Neural crest cell (in vitro differentiated cells): ENCODE measurements around the gene GRM4. TPM values are rescaled to one million over a fixed set of nuclear protein-coding genes. Genes with fewer than 3 reads are reported as not detected.

Source experiments
- DNase-seq: peaks from one replicate; pipeline ENCODE4 v3.0.0; 2021; ENCODE audit warnings: low read depth, mixed read lengths, low spot score
- H3K27ac Mint-ChIP-seq: one replicate; pipeline ENCODE4 v1.8.0; 2021; ENCODE audit warnings: mild to moderate bottlenecking, mixed read lengths; ENCODE audit not compliant: unreplicated experiment
- H3K27me3 Mint-ChIP-seq: 2 replicates; pipeline ENCODE4 v1.8.0; 2021; ENCODE audit warnings: low read depth, mild to moderate bottlenecking, mixed read lengths
- H3K36me3 Mint-ChIP-seq: 2 replicates; pipeline ENCODE4 v1.8.0; 2021; ENCODE audit warnings: low read depth, mild to moderate bottlenecking, mixed read lengths
- H3K4me1 Mint-ChIP-seq: 2 replicates; pipeline ENCODE4 v1.8.0; 2021; ENCODE audit warnings: mixed read lengths
- H3K4me3 Mint-ChIP-seq: one replicate; pipeline ENCODE4 v1.8.0; 2021; ENCODE audit warnings: mild to moderate bottlenecking, mixed read lengths
- H3K9me3 Mint-ChIP-seq: 2 replicates; pipeline ENCODE4 v1.8.0; 2021; ENCODE audit warnings: mixed read lengths
- total RNA-seq: library from RNA; stranded (reverse); gene quantifications from 2 replicates; pipeline ENCODE4 v1.2.1, GENCODE V29; 2021
- TF ChIP-seq, protein P1 (sequence below): fragments of 200-600 bp; sonication (generic); conservative IDR thresholded peaks from 2 replicates; pipeline ENCODE4 v1.5.0; 2021; ENCODE audit warnings: antibody characterized with exemption, mild to moderate bottlenecking

The GRM4 gene
- total RNA-seq, 1 donor from 2014 or later, result not detected

DNA sequence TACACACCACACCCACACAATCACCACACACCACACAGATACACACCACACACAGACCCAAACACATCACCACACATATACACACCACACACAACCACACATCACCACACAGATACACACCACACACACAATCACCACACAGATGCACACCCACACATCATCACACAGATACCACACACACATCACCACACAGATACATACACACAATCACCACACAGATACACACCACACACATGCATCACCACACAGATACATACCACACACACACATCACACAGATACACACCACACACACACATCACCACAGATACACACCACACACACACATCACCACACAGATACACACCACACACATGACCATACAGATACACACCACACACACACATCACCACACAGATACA is 73.2 kb downstream of the GRM4 start:
- Mint-ChIP-seq H3K9me3 (no peaks in the 10 kb centered on the region), H3K36me3 (no peaks in the 10 kb centered on the region), H3K27me3 (no peaks in the 10 kb centered on the region), H3K4me3 (no peak overlapping the region), H3K4me1 (no peaks in the 10 kb centered on the region), H3K27ac (no peak overlapping the region)
- no peak for DNase-seq
- TF ChIP-seq, protein P1, sequence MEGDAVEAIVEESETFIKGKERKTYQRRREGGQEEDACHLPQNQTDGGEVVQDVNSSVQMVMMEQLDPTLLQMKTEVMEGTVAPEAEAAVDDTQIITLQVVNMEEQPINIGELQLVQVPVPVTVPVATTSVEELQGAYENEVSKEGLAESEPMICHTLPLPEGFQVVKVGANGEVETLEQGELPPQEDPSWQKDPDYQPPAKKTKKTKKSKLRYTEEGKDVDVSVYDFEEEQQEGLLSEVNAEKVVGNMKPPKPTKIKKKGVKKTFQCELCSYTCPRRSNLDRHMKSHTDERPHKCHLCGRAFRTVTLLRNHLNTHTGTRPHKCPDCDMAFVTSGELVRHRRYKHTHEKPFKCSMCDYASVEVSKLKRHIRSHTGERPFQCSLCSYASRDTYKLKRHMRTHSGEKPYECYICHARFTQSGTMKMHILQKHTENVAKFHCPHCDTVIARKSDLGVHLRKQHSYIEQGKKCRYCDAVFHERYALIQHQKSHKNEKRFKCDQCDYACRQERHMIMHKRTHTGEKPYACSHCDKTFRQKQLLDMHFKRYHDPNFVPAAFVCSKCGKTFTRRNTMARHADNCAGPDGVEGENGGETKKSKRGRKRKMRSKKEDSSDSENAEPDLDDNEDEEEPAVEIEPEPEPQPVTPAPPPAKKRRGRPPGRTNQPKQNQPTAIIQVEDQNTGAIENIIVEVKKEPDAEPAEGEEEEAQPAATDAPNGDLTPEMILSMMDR, result no peak

DNA sequence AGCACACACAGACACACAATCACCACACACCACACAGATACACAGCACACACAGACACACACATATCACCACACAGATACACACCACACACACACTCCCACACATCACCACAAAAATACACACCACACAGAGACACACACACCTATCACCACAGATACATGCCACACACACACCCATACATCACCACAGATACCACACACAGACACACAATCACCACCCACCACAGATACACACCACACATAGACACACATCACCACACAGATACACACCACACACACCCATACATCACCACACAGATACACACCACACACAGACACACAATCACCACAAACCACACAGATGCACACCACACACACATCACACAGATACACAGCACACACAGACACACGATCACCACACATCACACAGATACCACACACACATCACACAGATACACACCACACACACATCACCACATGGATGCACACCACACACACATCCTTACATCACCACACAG is 74.0 kb downstream of the GRM4 start:
- no peaks in the 10 kb centered on the region for H3K36me3 Mint-ChIP-seq
- H3K4me3 Mint-ChIP-seq, result no peak overlapping the region
- H3K4me1 Mint-ChIP-seq, result no peaks in the 10 kb centered on the region
- H3K27me3 Mint-ChIP-seq, result peaks cover 3% of the 10 kb centered on the region
- TF ChIP-seq, protein P1, result no peak
- H3K9me3 Mint-ChIP-seq, result no peaks in the 10 kb centered on the region
- no peak overlapping the region for H3K27ac Mint-ChIP-seq
- no peak for DNase-seq

- Mint-ChIP-seq H3K4me1 (no peaks in the 10 kb centered on the region), H3K27me3 (peaks cover 6% of the 10 kb centered on the region), H3K27ac (no peak overlapping the region), H3K36me3 (no peaks in the 10 kb centered on the region), H3K4me3 (no peak overlapping the region), H3K9me3 (no peaks in the 10 kb centered on the region)
- TF ChIP-seq, protein P1, result no peak
- no peak for DNase-seq
These were observed 74.6 kb downstream of the GRM4 start for GRCh38 chr6:34071136-34071883.

DNA sequence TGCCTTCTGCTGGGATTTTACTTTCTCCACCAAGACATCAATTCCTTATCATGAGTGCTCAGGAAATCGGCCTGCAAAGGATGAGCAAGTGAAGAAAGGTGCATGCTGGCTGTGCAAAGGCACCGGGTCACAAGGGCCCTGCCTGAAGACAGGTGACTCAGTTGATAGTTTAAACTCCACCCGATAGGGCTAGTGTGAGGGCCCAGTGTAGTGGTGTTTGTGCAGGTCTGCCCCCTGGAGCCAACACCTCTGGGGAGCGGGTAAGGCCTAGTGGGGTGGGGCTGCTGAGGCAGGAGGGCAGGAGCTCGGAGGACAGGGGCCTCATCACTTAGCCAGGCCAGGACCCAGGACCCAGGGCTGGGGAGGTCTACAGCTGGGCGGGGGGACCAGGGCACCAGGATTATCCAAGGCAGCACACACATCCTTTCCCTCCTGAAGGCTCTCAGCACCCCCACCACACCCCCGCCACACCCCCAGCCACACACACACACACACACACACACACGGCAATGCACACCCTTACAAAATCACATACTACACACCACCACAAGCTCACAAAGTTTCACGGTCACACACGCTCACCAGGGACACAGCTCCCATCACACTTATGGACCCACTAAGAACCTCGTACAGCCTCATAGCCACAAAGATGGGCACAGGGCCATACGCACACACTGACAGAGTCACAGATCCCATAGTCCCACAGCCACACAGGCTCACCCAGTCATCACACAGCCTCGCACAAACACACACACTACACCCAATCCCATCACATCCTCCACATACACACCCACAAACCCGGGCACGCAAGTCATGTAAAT is 75.4 kb downstream of the GRM4 start:
- H3K4me3 Mint-ChIP-seq, result no peak overlapping the region
- H3K27me3 Mint-ChIP-seq, result peaks cover 8% of the 10 kb centered on the region
- no peaks in the 10 kb centered on the region for H3K9me3 Mint-ChIP-seq
- TF ChIP-seq, protein P1, result no peak
- H3K4me1 Mint-ChIP-seq, result no peaks in the 10 kb centered on the region
- H3K36me3 Mint-ChIP-seq, result no peaks in the 10 kb centered on the region
- no peak overlapping the region for H3K27ac Mint-ChIP-seq
- DNase-seq, result no peak

DNA sequence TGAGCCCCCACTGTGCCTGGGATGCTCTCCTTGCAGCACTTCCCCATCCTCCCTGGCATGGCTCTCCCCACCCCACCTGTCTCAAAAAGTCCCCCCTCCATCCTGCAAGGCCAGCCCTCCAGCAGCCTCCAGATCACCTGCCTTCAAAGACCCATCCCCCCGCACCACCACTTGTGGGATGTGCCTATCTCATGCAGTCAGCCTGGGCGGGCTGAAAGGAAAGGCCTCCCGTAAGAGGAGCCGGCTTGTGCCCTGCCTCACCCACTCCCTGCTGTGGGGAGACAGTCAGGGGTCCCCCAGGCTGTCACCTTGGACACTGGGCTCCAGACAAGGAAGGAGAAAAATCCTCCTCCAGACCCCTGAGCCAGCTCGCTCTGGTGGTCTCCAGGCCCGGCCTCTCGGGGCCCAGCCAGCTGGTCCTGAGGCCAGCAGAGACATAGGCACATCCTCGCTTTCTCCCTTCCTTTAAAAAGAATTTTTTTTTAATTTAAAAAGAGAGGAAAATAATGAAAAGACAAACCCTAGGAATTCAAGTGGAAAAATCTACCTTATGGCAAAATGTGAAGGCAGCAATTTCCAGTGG is 77.3 kb downstream of the GRM4 start:
- no peak overlapping the region for H3K27ac Mint-ChIP-seq

More for the DNA sequence above, 77.3 kb downstream of the GRM4 start:
- Mint-ChIP-seq H3K4me3 (no peak overlapping the region), H3K27me3 (peaks cover 11% of the 10 kb centered on the region), H3K4me1 (peaks cover 4% of the 10 kb centered on the region), H3K36me3 (no peaks in the 10 kb centered on the region), H3K9me3 (no peaks in the 10 kb centered on the region)
- TF ChIP-seq, protein P1, result no peak
- no peak for DNase-seq
